ENCODE results near the gene LIG3.
A peak's percentile ranks its signal among the peaks of the same experiment; 100 is the strongest.
"Not testable (repeated sequence)": the region's sequence is repeated elsewhere in the genome, so short reads cannot be mapped to it uniquely, and the experiment has no call there.

Gene LIG3

DNA sequence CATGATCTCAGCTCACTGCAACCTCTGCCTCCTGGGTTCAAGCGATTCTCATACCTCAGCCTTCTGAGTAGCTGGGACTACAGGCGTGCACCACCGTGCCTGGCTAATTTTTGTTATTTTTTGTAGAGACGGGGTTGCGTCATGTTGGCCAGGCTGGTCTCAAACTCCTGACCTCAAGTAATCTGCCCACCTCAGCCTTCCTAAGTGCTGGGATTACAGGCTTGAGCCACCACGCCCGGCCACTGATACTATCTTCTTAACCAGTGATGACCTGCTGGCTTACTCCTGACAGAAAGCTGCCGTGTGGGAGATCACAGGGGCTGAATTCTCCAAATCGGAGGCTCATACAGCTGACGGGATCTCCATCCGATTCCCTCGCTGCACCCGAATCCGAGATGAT is 20.7 kb downstream of the LIG3 start:
- DNase-seq: not testable (repeated sequence)

DNA sequence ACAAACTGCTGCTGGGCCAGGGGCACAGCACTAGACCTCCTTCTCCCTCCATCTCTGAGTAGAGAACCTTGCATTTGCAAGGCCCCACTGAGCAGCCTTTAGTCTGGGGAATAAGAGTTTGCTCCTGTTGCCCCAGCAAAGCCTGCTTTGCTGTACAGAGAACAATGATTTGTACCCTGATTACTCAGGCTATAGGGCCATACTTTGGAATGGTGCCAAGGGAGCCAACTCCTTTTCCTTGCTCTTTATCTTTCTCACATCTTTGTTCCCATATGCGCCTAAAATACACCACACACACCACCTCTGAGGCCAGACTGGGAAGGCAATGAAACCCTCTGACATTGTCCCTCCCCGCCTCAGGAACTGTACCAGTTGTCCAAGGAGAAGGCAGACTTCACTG is 21.2 kb downstream of the LIG3 start:
- no peak for DNase-seq

DNA sequence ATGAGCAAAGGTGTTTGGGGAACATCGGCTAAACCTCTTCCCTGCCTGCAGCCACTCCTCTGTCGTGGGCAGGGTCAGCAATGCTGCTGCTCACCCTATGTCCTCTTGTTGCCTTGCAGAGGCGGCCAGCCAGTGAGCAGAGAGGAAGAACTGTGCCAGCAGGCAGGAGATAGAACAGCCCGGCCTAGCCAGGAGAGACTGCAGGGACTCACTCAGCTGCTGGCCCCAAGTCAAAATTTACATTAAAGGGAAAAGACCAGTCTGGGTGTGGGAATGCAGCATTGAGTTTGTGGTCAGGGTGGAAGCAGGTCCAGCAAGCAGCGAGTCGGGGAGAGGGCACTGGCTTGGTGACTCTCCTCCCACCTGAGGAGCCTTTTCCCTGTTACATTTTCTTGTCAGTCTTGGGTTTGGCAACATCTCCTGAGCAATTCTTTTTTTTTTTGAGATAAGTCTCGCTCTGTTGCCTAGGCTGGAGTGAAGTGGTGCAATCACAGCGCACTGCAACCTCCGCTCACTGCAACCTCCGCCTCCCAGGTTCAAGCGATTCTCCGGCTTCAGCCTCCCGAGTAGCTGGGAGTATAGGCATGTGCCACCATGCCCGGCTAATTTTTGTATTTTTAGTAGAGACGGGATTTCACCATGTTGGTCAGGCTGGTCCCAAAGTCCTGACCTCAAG is 22.7 kb downstream of the LIG3 start:
- DNase-seq: no peak

DNA sequence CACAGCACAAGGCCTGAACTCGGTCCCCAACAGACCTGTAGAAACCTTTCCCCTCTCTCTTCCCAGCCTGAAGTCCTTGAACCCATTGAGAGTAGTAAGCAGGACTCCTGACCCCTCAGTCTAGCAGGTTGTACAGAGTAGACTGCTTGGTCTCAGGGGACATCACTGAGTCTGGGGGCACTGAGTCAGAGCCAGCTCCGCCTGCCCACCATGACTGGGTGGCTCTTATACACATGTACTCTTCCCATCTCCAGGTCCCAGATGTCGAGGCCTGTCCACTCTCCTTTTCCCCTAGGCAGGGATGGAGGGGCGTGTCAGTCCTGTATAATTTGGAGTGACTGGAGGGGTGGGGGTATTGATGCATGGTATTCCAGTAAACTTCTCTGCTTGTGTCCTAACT is 23.5 kb downstream of the LIG3 start:
- DNase-seq: no peak

DNA sequence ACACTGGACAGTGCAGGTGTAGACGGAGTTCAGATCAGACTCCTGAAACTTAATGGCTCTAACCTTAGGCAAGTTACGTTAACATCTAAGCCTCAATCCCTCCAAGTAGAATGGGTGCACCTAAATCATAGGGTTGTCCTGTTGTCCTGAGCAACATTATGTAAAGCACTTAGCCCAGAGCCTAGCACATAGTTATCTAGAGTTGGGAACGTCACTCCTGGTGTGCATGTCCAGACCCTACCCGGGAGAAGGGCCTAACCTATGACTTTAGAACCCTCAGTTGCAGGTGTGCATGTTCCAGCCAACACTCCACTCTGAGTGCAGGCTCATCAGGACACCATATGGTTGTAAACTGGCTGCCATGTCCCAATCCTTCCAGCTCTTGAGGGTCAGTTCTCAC is 26.0 kb downstream of the LIG3 start:
- no peak for DNase-seq

DNA sequence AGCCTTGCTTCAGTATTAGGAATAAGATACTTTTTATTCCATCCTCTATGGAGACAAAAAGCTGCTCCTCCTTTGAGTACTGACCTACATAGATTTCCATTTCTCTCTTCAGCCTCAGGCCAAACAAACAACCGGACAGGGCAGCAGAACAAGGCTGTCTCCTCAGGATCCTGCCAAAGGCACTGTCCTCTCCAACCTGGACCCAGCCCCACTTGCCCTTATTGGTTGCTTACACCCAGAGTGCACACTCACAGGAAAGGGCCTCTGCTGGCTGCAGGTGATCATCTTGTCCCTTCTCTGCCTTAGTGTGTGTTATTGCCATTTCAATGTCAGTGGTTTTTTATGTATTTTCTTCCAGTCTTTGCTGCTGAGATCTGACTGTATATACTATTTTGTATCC is 26.6 kb downstream of the LIG3 start:
- no peak for DNase-seq

DNA sequence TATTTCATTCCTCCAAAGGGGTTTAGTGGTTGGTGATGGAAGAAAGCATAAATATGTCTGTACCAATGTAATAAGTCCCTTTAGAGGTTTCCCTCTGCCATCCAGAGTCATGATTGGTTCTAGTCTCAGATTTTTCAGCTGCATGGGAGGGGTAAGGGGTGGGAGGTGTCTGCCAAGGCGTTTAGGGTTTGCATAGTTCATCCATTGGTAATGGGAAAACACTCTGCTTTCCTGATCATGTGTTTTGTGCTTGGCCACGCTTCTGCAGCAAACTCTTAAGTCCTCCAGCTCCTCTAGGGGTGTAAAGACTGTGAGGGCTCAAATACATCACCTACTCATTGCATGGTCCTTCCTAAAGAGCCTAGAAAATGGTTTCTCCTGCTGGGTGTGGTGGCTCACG is 29.8 kb downstream of the LIG3 start:
- no peak for DNase-seq

DNA sequence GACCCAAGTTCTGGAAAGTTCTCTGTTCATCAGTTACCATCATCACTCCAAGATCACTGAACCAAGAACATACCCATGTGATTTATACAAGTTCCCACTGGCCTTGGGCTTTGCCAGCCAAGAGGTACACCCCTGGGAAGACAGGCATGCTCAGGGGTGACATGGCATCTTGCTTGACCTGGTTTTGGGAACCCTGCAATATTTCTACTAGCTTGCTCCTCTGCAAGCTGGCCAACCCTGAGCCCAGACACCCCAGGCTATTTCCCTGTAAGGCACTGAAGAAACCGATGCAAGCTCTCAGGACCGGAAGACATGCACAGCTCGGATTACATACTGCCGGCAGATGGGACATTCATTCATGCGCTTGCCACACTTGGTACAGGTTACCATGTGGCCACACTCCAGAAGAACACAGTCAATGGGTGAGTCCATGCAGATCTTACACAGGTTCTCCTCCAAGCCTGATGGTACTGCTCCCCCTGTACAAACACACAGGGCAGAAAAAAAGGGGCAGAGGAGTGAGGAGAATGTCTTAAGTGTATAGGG is 31.4 kb downstream of the LIG3 start:
- peak; percentile 4 for DNase-seq

DNA sequence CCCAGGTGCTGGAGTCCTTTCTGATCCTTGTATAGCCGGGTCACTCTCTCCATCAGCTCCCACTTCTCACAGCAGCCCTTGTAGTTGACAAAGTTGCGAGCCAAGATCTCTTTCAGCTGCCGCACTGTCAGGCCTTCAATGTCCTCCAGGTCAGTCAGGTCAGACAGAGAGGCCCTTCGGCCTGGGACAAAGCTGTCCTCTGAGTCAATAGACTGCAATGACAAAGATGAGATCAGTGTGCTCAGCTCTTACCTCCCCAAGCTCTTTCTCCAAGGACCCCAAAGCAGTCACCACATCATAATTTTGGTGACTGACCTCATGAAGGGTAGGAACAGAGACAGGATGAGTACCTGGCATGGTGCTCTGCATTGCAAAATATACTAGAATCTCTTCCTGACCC is 36.1 kb downstream of the LIG3 start:
- DNase-seq: no peak

DNA sequence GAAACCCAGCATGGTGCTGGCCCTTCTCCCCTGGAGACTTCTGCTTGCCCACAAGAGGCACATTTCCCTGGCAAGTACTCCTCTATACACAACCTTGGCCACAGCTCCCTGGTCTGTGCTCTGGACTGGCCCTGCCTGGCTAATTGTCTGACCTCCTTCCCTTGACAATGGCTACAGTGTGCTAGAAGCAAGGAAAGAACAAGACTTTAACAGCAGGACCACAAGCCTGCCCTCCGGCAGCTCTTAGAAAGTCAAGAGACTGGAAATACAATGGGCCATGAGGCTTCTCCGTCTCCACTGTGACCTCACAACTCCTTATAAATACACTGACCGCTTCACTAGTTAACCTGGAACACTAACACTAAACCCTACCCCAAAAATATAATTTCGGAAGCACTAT is 36.7 kb downstream of the LIG3 start:
- no peak for DNase-seq

DNA sequence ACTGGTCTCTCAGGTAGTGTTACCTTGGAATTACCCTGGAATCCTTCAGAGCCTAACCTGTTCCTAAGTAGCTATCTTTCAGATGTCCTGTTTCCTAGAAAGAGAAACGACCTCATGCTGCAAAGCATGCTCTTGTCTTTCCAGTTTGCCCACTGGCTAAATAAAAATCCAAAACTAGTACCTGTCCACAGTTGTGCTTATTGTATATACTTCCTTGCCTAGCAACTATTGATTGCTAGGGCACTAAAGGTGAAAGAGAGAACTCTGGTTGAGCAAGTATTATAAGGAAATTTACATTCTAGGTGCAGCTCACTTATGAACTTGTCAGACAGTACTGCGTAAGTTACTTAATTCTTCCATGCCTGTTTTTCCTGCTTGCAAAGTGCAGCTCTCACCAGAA is 38.5 kb downstream of the LIG3 start:
- DNase-seq: no peak

DNA sequence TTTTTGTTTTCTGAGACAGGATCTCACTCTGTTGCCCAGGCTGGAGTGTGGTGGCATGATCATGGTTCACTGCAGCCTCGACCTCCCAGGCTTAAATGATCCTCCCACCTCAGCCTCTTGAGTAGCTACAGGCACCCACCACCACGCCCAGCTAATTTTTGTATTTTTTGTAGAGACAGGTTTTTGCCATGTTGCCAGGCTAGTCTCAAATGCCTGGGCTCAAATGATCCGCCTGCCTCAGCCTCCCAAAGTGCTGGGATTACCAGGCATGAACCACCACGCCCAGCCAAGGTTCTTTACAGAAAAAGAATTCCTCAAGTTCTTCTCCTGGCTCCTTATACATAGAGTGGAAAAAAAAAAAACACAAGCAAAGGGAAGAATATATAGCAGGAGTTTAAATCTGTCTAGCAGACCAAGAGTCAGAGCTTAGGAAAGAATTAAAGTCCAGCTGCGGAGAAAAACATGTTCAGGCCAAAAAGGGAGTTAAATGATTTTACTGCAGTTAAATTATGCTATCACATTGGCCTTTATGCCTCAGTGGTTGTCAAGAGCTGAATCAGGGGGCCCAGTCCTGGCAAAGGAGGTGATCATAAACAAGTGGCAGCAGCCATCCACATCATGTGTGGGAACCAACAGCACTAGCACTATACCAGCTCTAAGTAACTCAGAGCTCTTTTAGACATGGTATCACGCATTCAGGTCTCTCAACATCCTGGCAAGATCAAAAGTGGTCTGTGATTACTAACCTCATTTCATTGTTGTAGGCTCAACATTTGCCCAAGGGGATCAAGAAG is 39.3 kb downstream of the LIG3 start:
- no peak for DNase-seq

DNA sequence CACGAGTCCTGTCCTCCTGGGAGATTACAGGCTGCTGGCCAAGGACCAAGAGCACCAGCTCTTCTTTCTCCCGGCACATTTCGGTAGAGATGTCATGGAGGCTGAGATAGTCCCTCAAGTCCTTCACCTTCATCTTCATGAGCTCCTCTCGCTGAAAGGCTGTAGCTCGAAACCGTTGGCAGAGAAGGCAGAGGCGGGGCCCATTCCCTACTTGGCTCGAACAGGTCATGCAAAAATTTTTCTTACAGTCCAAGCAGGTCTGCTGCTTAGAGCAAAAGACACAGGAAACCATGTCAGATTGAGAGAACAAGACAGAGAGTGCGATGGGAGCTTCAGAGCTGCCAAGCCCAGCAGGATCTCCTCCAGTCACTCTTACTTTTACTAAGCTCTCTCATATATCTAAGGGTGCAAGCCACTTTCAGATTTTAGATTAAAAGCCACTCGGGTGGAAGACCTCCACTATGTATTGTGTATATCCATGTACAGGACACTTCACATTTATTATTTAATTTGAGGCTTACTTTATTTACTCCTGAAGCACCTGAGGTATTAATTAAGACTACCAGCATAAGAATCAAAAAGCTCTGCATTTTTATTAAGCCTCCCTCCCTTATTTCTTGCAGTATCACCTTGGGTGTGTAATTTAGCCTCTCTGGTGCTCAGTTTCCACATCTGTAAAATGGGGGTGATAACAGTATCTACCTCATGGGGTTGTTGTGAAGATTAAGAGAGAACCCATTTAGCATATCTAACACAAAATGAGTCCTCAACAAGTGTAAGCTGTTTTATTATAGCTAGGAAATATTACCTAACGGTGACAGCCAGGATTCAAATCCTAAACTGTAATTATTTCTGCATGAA is 41.4 kb downstream of the LIG3 start:
- DNase-seq: no peak

DNA sequence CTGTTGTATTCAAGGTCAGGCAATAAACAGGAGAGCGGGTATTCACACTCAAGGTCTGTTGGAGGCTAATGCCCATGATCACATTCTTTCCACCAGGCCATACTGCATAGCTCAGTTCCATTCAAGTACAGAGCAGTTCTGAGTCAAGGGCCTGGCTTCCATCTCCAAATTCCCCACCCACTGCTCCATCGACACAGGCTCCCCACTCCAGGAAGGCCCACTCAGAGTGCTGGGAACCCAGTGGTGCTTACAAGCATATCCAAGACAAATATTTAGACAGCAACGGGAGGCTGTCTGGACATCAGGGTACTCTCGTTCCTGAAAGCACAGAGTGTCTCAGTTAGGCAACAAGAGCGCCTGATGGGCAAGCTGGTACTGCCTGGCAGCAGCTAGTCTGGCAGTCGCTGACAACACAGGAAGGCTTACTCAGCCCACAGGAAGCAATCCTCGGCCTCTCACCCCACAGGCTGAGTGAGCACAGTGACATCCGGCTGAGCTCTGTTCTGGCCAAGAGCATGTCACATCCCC is 42.3 kb downstream of the LIG3 start:
- DNase-seq: no peak

DNA sequence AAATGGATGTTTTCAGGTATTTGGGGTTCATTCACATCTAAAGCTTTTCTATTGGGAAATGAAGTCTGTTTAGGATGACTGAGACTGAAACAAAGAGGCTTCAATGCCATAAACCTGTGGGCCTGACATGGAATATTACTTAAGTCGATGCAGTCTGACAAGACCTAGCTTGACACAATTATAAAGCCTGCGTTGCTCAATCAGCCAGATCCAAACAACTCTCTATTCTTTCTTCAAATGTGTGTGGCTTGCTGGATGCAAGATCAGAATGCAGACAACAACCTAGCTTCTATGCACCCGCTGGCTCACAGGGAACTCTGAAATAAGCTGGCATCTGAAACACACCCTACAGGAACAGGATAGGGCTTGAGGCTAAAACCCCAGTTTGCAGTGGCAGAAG is 43.2 kb downstream of the LIG3 start:
- no peak for DNase-seq

DNA sequence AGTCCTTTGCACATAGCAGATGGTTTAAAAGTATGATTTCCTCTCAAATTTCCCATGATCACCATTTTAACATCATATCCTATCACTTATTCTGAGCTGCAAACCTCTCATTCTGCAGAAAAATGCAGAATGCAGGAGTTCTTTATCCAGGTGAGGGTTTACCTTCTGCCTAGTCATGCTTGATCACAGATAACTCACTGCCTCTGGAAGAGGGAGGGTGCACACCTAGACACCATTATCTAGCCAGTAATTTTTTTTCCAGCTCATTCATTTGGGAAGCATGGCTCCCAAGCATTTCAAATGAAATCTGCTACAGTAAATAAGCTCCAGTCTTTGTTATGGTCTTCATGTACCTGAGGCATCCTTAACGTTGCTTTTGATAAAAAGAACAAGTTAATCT is 45.2 kb downstream of the LIG3 start:
- no peak for DNase-seq

DNA sequence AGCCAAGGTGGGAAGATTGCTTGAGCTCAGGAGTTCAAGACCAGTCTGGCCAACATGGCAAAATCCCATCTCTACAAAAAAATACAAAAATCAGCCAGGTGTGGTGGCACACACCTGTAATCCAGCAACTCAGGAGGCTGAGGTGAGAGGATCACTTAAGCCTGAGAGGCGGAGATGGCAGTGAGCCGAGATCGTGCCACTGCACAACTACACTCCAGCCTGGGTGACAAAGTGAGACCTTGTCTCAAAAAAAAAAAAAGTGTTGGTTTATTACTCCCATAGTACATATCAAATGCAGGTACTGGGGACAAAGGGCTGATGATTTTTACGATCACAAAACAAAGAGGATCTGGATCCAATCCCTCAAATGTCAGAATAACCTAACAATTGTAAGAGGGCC is 47.8 kb downstream of the LIG3 start:
- DNase-seq: not testable (repeated sequence)

DNA sequence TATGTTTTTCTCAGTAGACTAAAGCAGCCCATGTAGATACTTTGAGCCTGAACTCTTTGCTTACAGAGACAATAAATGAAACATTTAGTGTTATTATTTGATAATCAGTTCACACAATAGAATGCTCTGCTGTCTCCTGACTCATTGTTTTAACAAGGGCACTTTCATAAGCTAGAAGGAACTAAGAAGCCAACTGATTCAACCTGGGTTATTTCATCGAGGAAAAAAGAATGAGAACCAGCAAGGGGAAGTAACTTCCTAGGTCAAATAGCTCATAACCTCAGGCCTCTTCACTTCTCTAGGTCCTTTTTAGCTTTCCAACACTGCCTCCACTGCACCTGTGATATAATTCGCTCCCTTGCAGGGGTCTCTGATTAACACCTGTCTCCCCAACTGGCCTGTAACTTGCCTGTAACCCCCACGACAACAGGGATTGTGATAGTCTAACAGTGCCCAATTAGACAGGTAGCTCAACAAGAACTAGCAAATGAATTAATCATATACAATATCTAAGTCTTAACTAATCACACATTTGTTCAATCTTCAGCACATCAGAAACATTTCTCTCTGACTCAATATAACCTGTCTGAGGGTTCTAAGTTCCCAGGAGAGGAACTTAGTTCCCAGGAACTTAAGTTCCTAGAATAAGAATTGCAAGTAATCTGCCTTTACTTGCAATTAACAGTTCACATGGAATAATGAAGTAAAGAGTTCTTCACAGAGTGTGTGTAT is 48.4 kb downstream of the LIG3 start:
- no peak for DNase-seq

DNA sequence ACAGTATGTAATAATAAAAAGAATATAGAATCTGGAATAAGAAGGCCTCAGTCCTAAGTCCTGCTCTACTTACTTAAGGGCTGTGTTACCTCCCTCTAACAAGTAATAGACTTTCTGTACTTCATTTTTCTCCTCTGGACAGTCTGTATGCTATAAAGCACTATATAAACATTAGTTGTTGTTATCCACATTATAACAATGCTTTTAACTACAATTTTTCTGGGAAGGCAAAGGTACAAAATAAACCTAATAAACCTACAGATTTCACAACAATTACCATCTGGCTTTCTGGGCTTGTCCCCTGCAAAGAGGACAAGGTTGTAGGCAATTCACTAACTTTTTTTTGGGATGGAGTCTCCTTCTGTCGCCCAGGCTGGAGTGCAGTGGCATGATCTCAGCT is 50.5 kb downstream of the LIG3 start:
- DNase-seq: no peak

DNA sequence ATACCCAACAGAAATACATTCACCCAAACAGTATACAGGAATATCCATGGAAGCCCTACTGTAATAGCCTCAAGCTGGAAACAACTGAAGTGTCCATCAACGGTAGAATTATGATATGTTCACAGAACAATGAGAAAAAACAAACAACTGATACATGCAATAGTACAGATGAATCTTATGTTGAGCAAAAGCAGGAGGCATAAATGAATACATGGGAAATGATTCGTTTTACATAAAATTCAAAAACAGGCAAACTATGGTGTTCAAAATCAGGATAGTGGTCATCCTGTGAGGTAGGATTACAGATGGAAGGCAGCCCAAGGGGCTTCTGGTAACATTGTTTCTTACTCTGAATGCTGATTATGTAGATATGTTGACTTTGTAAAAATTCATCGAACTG is 58.1 kb downstream of the LIG3 start:
- DNase-seq: no peak

DNA sequence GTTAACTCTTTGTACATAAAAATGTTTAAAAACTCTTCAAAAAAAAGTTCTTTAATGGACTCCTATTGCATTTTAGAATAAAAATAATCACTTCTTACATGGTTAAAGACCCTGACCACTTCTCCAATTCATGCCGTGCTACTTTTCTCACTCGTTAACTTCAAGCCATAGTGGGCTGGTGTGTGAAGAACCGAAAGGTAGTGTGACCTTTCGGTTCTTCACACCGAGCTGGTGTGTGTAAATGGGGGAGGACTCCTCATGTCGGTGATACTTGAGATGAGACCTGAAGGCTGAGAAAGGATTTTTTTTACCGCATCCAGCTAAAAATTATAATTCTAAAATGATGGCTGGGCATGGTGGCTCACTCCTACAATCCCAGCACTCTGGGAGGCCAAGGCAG is 61.1 kb downstream of the LIG3 start:
- no peak for DNase-seq

DNA sequence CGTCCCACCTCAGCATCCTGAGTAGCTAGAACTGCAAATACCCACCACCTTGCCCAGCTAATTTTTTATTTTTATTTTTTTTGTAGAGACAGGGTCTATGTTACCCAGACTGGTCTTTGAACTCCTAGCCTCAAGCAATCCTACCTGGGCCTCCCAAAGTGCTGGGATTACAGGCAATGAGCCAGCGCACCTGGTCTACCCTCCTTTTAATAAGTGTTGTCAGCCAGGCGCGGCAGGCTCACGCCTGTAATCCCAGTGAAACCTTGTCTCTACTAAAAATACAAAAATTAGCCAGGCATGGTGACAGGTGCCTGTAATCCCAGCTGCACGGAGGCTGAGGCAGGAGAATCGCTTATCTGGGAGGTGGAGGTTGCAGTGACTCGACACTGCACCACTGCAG is 63.9 kb downstream of the LIG3 start:
- no peak for DNase-seq
